IMR-90 (cell line): ENCODE data around the gene PLN. TPM values are rescaled to one million over a fixed set of nuclear protein-coding genes. Genes with fewer than 3 reads are reported as not detected.

ENCODE experiments used
- ATAC-seq: fragments of 200-7000 bp; cut with Tn5 transposase; 2 replicates; pipeline ENCODE4 v1.9.1; 2020; ENCODE audit warnings: low read depth, mild to moderate bottlenecking, moderate library complexity
- BruUV-seq: library from RNA; stranded (reverse); fragments of 400-500 nt; replicated peaks from 2 replicates; lab custom pipeline; 2021; lab: Mats Ljungman, UMichigan
- CTCF ChIA-PET: fragments of 300-600 bp; formaldehyde crosslinking; extraction: SDS; loops from one replicate; lab custom pipeline; 2021; ENCODE audit warnings: antibody characterized with exemption; lab: Yijun Ruan, JAX
- POLR2A ChIA-PET: fragments of 300-600 bp; sonication (Branson Sonifier 250); formaldehyde crosslinking; loops from one replicate; lab custom pipeline; 2022; ENCODE audit warnings: antibody characterized with exemption; ENCODE audit not compliant: unreplicated experiment; lab: Charles Lee
- DNase-seq: peaks from one replicate; pipeline ENCODE4 v3.0.0; 2013
- H2AFZ ChIP-seq: replicated peaks from 2 replicates; pipeline ENCODE3; 2013; ENCODE audit warnings: low read length, mild to moderate bottlenecking; ENCODE audit not compliant: poor library complexity
- H2AK5ac ChIP-seq: 2 replicates; pipeline ENCODE4 v1.6.1; 2013; ENCODE audit warnings: low read depth, low read length, inconsistent platforms
- H2AK9ac ChIP-seq: replicated peaks from 2 replicates; pipeline ENCODE3; 2013; ENCODE audit warnings: mild to moderate bottlenecking, low read depth, low read length, moderate library complexity; ENCODE audit not compliant: poor library complexity
- H2BK120ac ChIP-seq: 2 replicates; pipeline ENCODE4 v1.6.1; 2013; ENCODE audit warnings: low read depth, low read length, inconsistent platforms
- H2BK15ac ChIP-seq: 3 replicates; pipeline ENCODE4 v1.6.1; 2013; ENCODE audit warnings: low read depth, low read length, inconsistent platforms
- H2BK20ac ChIP-seq: 2 replicates; pipeline ENCODE4 v1.6.1; 2013; ENCODE audit warnings: low read depth, mild to moderate bottlenecking, inconsistent platforms, low read length, moderate library complexity
- H2BK5ac ChIP-seq: 2 replicates; pipeline ENCODE4 v1.6.1; 2013; ENCODE audit warnings: mild to moderate bottlenecking, low read depth, low read length, inconsistent platforms; ENCODE audit not compliant: poor library complexity, severe bottlenecking
- H3K14ac ChIP-seq: replicated peaks from 2 replicates; pipeline ENCODE4 v1.6.1; 2013; ENCODE audit warnings: low read depth, low read length, inconsistent platforms
- H3K18ac ChIP-seq: 2 replicates; pipeline ENCODE4 v1.6.1; 2013; ENCODE audit warnings: low read depth, low read length, control low read depth
- H3K23ac ChIP-seq: 2 replicates; pipeline ENCODE4 v1.6.1; 2013; ENCODE audit warnings: low read depth, low read length, inconsistent platforms
- H3K27ac ChIP-seq: 2 replicates; pipeline ENCODE4 v1.5.1; 2013; ENCODE audit warnings: mild to moderate bottlenecking, control low read depth, low read length; ENCODE audit not compliant: insufficient read depth
- H3K27me3 ChIP-seq: 2 replicates; pipeline ENCODE4 v1.6.1; 2013; ENCODE audit warnings: low read length; ENCODE audit not compliant: control insufficient read depth, insufficient read depth
- H3K36me3 ChIP-seq: 2 replicates; pipeline ENCODE4 v1.6.1; 2013; ENCODE audit warnings: low read length, mixed read lengths; ENCODE audit not compliant: control insufficient read depth, insufficient read depth
- H3K4ac ChIP-seq: 2 replicates; pipeline ENCODE4 v1.6.1; 2013; ENCODE audit warnings: low read depth, low read length, inconsistent platforms
- H3K4me1 ChIP-seq: 2 replicates; pipeline ENCODE4 v1.6.1; 2013; ENCODE audit warnings: low read length, mixed read lengths; ENCODE audit not compliant: control insufficient read depth, insufficient read depth
- H3K4me2 ChIP-seq: 2 replicates; pipeline ENCODE4 v1.6.1; 2013; ENCODE audit warnings: low read depth, mild to moderate bottlenecking, control low read depth, low read length, moderate library complexity
- H3K4me3 ChIP-seq: 2 replicates; pipeline ENCODE4 v1.5.1; 2013; ENCODE audit warnings: low read depth, mild to moderate bottlenecking, control low read depth, low read length, moderate library complexity; ENCODE audit not compliant: insufficient read depth
- H3K56ac ChIP-seq: 2 replicates; pipeline ENCODE4 v1.6.1; 2013; ENCODE audit warnings: low read length, inconsistent platforms; ENCODE audit not compliant: insufficient read depth; ENCODE audit errors: extremely low read depth
- H3K79me1 ChIP-seq, 2 experiments: 2 replicates each; pipeline ENCODE4 v1.6.1; 2013; ENCODE audit warnings: low read length in 2 of 2, inconsistent platforms in 1 of 2, low read depth in 1 of 2
- H3K9ac ChIP-seq: 2 replicates; pipeline ENCODE4 v1.6.1; 2013; ENCODE audit warnings: low read depth, low read length, control low read depth
- H3K9me1 ChIP-seq: 2 replicates; pipeline ENCODE4 v1.6.1; 2013; ENCODE audit warnings: low read length, inconsistent platforms; ENCODE audit not compliant: insufficient read depth
- H3K9me3 ChIP-seq: 2 replicates; pipeline ENCODE4 v1.6.1; 2013; ENCODE audit warnings: low read length; ENCODE audit not compliant: control insufficient read depth, insufficient read depth
- H4K20me1 ChIP-seq: 2 replicates; pipeline ENCODE4 v1.6.1; 2013; ENCODE audit warnings: low read length, inconsistent platforms; ENCODE audit not compliant: insufficient read depth
- H4K5ac ChIP-seq: 2 replicates; pipeline ENCODE4 v1.6.1; 2013; ENCODE audit warnings: mild to moderate bottlenecking, low read depth, low read length, control low read depth
- H4K8ac ChIP-seq, 2 experiments: 2 replicates each; pipeline ENCODE4 v1.6.1; 2013; ENCODE audit warnings: low read depth in 2 of 2, low read length in 2 of 2, control low read depth in 1 of 2, inconsistent platforms in 1 of 2
- H4K91ac ChIP-seq: 2 replicates; pipeline ENCODE4 v1.6.1; 2013; ENCODE audit warnings: low read depth, low read length, inconsistent platforms; ENCODE audit not compliant: insufficient read depth
- CEBPB ChIP-seq: IDR thresholded peaks from 2 replicates; pipeline ENCODE4 v1.6.1; 2012; ENCODE audit warnings: low read depth, low read length, improper control_type of control experiment
- FOS ChIP-seq: fragments of 150-350 bp; IDR thresholded peaks from 2 replicates; pipeline ENCODE4 v1.6.1; 2016; ENCODE audit warnings: low read depth, low read length
- MAZ ChIP-seq: IDR thresholded peaks from 2 replicates; pipeline ENCODE4 v1.6.1; 2012; ENCODE audit warnings: low read depth, mild to moderate bottlenecking, low read length, improper control_type of control experiment, moderate library complexity, borderline replicate concordance
- RCOR1 ChIP-seq: IDR thresholded peaks from 2 replicates; pipeline ENCODE4 v1.6.1; 2012; ENCODE audit warnings: mild to moderate bottlenecking, low read length, improper control_type of control experiment; ENCODE audit not compliant: insufficient replicate concordance
- WGBS, 2 experiments: methylation state at CpG; one replicate each; pipeline versions ENCODE4 v1.1.5 to v1.1.7; 2013; ENCODE audit warnings: missing lambda C conversion rate in 2 of 2; ENCODE audit not compliant: insufficient read length in 1 of 2; ENCODE audit errors: extremely low coverage in 2 of 2; 5-methylcytosine and 5-hydroxymethylcytosine counted together
- dilution Hi-C: fragments of 300-500 bp; cut with HindIII; formaldehyde crosslinking; loops from one replicate; pipeline ENCODE4 v1.14.3; 2018; ENCODE audit warnings: low sequenced_read_pairs; ENCODE audit not compliant: unreplicated experiment
- in situ Hi-C: fragments of 300-500 bp; cut with MboI; formaldehyde crosslinking; loops from 3 replicates; pipeline ENCODE4 v1.14.3; 2019; ENCODE audit warnings: low sequenced_read_pairs, inconsistent platforms, mixed read lengths
- intact Hi-C: fragments of 100-400 bp; cut with micrococcal nuclease; formaldehyde crosslinking; loops from 2 replicates; pipeline ENCODE4 v1.10.0; 2022
- polyA plus RNA-seq, 3 experiments: library from polyadenylated mRNA; depleted of rRNA; stranded (reverse); fragments of >200 nt; gene quantifications; 2 replicates each; pipeline ENCODE4 v1.2.3, GENCODE V29; 2012; ENCODE audit warnings: low replicate concordance in 1 of 3
- total RNA-seq: library from RNA; depleted of rRNA; stranded (reverse); fragments of >200 nt; gene quantifications from 2 replicates; pipeline ENCODE4 v1.2.3, GENCODE V29; 2012

PLN gene
- total and polyA plus RNA-seq, 2 of the 4 experiments (the other 2 are of a cell fraction), result under 0.01 TPM; not detected in 1

DNA sequence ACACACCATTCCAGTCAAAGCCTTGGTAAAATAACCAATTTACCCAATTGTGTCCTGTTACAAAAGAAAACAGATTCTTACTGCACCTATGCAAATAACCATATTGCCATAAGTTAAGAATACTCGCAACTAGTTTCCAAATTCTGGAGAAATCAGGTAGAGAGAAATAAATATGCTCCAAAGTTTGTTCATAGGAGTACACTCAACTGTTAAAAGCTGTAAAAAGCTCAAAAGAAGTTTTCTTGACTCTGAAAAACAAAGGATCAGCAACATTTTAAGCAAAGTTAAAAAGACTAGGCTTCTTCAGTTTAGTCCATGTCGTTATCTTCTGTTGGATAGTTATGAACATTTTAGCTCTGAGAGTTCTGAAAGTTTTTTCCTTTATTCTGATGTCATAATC, 55.3 kb downstream of the PLN start:
- Histone ChIP-seq H2BK5ac (no peak overlapping the region), H2BK120ac (no peak overlapping the region), H2AK5ac (no peak overlapping the region), H3K4ac (no peak overlapping the region), H3K4me3 (no peak overlapping the region), H2BK15ac (no peak overlapping the region), H3K9me1 (no peaks in the 10 kb centered on the region), H2AFZ (no peak overlapping the region), H3K18ac (no peak overlapping the region), H3K4me1 (no peaks in the 10 kb centered on the region), H2AK9ac (no peak overlapping the region), H3K9ac (no peak overlapping the region), H3K4me2 (no peak overlapping the region), H3K27me3 (no peaks in the 10 kb centered on the region), H3K27ac (no peak overlapping the region), H4K20me1 (no peaks in the 10 kb centered on the region), H2BK20ac (no peak overlapping the region), H4K8ac (no peak overlapping the region), H3K56ac (no peak overlapping the region), H3K23ac (no peak overlapping the region), H3K36me3 (no peaks in the 10 kb centered on the region), H3K9me3 (no peaks in the 10 kb centered on the region), H3K79me1 (peaks cover 17 to 21% of the 10 kb centered on the region in 2 experiments), H4K91ac (no peak overlapping the region), H4K5ac (no peak overlapping the region), H3K14ac (no peak overlapping the region)
- TF ChIP-seq RCOR1 (no peak), FOS (no peak), MAZ (no peak), CEBPB (no peak)
- CTCF ChIA-PET, result no interaction called here
- no CpG with 5 or more reads among the region's 2 CpGs for WGBS, 2 experiments
- no peak for DNase-seq
- no TSS peak for BruUV-seq
- intact Hi-C loops (no loop called here), dilution Hi-C loops (no loop called here), in situ Hi-C loops (no loop called here)
- no peak for ATAC-seq
- POLR2A ChIA-PET, result no interaction called here
